Measurements from ENCODE around the gene SOD1.
"Not testable (repeated sequence)": the region's sequence is repeated elsewhere in the genome, so short reads cannot be mapped to it uniquely, and the experiment has no call there.

SOD1 gene

GRCh38 chr21:31659536-31660258, at the start of gene SOD1:
Gene SOD1, plus strand, starts transcription at chr21:31659693. Its CDS starts 77 bp downstream, at chr21:31659770.
- peak; percentile 93 to 99 (median 98) for DNase-seq
- intact Hi-C loops (cut with DNase I): loop anchor here (2.0 kb wide), 1 partner anchor 73 kb away; the partner anchor contains the start of gene SCAF4

- intact Hi-C loops (cut with DNase I): no loop called here
Measured at GRCh38 chr21:31611445-31611844, 48.0 kb upstream of the SOD1 start.

GRCh38 chr21:31612894-31613785, 46.4 kb upstream of the SOD1 start:
- intact Hi-C loops (cut with DNase I): no loop called here
- no peak for DNase-seq

More at GRCh38 chr21:31611445-31611844, 48.0 kb upstream of the SOD1 start:
- DNase-seq: peak in 1 of 42 donors; percentile 4

- intact Hi-C loops (cut with DNase I): no loop called here
- no peak for DNase-seq
Measured at GRCh38 chr21:31614705-31615104, 44.8 kb upstream of the SOD1 start.

GRCh38 chr21:31616216-31616615, 43.3 kb upstream of the SOD1 start:
- no peak for DNase-seq
- intact Hi-C loops (cut with DNase I): no loop called here

- intact Hi-C loops (cut with DNase I): no loop called here
- DNase-seq: no peak
Measured at GRCh38 chr21:31618696-31619430, 40.6 kb upstream of the SOD1 start.

GRCh38 chr21:31622397-31622796, 37.1 kb upstream of the SOD1 start:
- intact Hi-C loops (cut with DNase I): no loop called here
- DNase-seq: no peak

GRCh38 chr21:31623664-31624063, 35.8 kb upstream of the SOD1 start:
- no peak for DNase-seq
- intact Hi-C loops (cut with DNase I): no loop called here

GRCh38 chr21:31624181-31624580, 35.3 kb upstream of the SOD1 start:
- intact Hi-C loops (cut with DNase I): no loop called here
- DNase-seq: no peak

- no peak for DNase-seq
- intact Hi-C loops (cut with DNase I): no loop called here
Measured at GRCh38 chr21:31624961-31625491, 34.5 kb upstream of the SOD1 start.

- intact Hi-C loops (cut with DNase I): no loop called here
- no peak for DNase-seq
Measured at GRCh38 chr21:31629972-31630711, 29.4 kb upstream of the SOD1 start.

GRCh38 chr21:31631881-31632280, 27.6 kb upstream of the SOD1 start:
- DNase-seq; intact Hi-C loops (cut with DNase I): not testable (repeated sequence)

- intact Hi-C loops (cut with DNase I): no loop called here
- DNase-seq: no peak
Measured at GRCh38 chr21:31634993-31635392, 24.5 kb upstream of the SOD1 start.

- intact Hi-C loops (cut with DNase I): no loop called here
- DNase-seq: no peak
Measured at GRCh38 chr21:31636874-31637273, 22.6 kb upstream of the SOD1 start.

GRCh38 chr21:31641416-31641922, 18.0 kb upstream of the SOD1 start:
- no peak for DNase-seq
- intact Hi-C loops (cut with DNase I): no loop called here

GRCh38 chr21:31644643-31645042, 14.8 kb upstream of the SOD1 start:
- intact Hi-C loops (cut with DNase I): no loop called here
- no peak for DNase-seq

GRCh38 chr21:31647650-31648049, 11.8 kb upstream of the SOD1 start:
- peak in 30 of 42 donors; percentile 7 to 80 (median 42) for DNase-seq
- intact Hi-C loops (cut with DNase I): no loop called here

GRCh38 chr21:31650930-31651329, 8.6 kb upstream of the SOD1 start:
- intact Hi-C loops (cut with DNase I): no loop called here
- no peak for DNase-seq
